AML-193 (cell line): Measurements from ENCODE around the gene ALOX5.
"Not testable (repeated sequence)": the region's sequence is repeated elsewhere in the genome, so short reads cannot be mapped to it uniquely, and the experiment has no call there.

Source experiments
- DNase-seq, 2 experiments: peaks; one replicate each; lab custom pipeline; 2025; lab: John Stamatoyannopoulos, UW

The ALOX5 gene

GRCh38 chr10:45373576-45374349 lies at the start of gene ALOX5:
Gene ALOX5 (plus strand): TSS chr10:45374216. CDS start chr10:45374280, 64 bp downstream.
- DNase-seq: no peak

GRCh38 chr10:45325116-45325515 lies 48.9 kb upstream of the ALOX5 start:
- DNase-seq: no peak

- DNase-seq: not testable (repeated sequence)
Measured at GRCh38 chr10:45326864-45327263, 47.2 kb upstream of the ALOX5 start.

DNA sequence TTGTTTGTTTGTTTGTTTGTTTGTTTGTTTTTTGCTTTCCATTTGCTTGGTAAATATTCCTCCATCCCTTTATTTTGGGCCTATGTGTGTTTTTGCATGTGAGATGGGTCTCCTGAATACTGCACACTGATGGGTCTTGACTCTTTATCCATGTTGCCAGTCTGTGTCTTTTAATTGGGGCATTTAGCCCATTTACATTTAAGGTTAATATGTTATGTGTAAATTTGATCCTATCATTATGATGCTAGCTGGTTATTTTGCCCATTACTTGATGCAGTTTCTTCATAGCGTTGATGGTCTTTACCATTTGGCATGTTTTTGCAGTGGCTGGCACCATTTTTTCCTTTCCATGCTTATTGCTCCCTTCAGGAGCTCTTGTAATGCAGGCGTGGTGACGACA lies 42.2 kb upstream of the ALOX5 start:
- DNase-seq: not testable (repeated sequence)

GRCh38 chr10:45339894-45340293 lies 34.1 kb upstream of the ALOX5 start:
- no peak for DNase-seq

DNA sequence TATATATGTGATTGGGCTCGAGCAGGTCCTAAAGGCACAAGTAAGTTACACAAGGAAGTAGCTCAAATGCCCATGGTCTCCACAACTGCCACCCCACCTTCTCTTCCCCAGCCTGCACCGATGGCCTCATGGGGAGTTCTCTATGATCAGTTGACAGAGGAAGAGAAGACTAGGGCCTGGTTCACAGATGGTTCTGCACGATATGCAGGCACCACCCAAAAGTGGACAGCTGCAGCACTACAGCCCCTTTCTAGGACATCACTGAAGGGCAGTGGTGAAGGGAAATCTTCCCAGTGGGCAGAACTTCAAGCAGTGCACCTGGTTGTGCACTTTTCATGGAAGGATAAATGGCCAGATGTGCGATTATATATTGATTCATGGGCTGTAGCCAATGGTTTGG lies 33.6 kb upstream of the ALOX5 start:
- DNase-seq: not testable (repeated sequence)

GRCh38 chr10:45346652-45347335 lies 27.2 kb upstream of the ALOX5 start:
- DNase-seq: not testable (repeated sequence)

- DNase-seq: not testable (repeated sequence)
Measured at GRCh38 chr10:45347464-45347863, 26.6 kb upstream of the ALOX5 start.

GRCh38 chr10:45348196-45348765 lies 25.7 kb upstream of the ALOX5 start:
- not testable (repeated sequence) for DNase-seq

DNA sequence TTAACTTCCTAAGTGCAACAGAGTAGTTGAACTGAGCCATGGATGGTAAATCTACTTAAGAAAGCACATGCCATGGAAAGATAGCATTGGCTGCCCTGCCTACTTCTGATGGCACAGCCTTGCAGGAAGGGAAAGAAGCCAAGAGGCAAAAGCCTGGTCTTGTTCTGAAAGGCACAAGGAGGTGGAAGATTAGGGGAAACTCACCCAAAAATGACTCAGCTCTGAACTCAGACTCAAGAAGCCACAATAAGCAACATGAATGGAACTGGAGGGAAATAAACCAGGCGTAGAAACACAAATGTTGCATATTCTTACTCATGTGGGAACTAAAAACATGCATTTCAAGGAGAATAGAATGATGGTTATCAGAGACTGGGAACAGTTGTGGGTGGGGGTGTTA lies 20.8 kb upstream of the ALOX5 start:
- peak; percentile 28 to 33 for DNase-seq

GRCh38 chr10:45354261-45354660 lies 19.8 kb upstream of the ALOX5 start:
- DNase-seq: peak; percentile 80 to 85

- no peak for DNase-seq
Measured at GRCh38 chr10:45355494-45355893, 18.5 kb upstream of the ALOX5 start.

DNA sequence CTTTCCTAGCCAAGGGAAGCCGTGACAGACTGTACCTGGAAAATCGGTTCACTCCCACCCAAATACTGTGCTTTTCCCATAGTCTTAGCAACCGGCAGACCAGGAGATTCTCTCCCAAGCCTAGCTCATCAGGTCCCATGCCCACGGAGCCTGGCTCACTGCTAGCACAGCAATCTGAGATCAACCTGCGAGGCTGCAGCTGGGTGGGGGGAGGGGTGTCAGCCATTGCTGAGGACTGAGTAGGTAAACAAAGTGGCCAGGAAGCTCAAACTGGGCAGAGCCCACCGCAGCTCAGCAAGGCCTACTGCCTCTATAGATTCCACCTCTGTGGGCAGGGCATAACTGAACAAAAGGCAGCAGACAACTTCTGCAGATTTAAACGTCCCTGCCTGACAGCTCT lies 15.1 kb upstream of the ALOX5 start:
- DNase-seq: not testable (repeated sequence)

GRCh38 chr10:45361983-45362799 lies 11.8 kb upstream of the ALOX5 start:
- DNase-seq: not testable (repeated sequence)

DNA sequence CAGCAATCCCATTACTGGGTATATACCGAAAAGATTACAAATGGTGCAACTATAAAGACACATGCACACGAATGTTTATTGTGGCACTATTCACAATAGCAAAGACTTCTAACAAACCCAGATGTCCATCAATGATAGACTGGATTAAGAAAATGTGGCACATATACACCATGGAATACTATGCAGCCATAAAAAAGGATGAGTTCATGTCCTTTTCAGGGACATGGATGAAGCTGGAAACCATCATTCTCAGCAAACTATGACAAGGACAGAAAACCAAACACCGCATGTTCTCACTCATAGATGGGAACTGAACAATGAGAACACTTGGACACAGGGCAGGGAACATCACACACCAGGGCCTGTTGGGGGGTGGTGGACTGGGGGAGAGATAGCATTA lies 6.4 kb upstream of the ALOX5 start:
- DNase-seq: not testable (repeated sequence)

DNA sequence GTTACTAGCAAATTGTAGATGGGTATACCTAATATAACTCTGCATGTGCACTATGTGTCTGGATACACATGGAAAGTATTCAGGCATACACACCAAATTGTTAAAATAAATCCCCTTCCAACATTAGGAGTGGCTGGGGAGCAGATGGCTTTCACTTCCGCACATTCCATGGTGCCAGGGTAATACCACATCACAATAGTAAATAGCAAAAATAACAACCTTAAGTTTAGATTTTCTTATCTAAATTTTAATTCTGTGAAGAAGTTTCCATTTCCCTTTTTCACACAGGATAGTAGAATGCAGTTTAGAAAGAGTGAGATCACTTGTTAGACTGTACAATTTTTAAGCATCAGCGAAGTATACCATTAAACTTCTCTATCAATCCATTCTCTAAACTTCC lies 5.8 kb upstream of the ALOX5 start:
- no peak for DNase-seq

DNA sequence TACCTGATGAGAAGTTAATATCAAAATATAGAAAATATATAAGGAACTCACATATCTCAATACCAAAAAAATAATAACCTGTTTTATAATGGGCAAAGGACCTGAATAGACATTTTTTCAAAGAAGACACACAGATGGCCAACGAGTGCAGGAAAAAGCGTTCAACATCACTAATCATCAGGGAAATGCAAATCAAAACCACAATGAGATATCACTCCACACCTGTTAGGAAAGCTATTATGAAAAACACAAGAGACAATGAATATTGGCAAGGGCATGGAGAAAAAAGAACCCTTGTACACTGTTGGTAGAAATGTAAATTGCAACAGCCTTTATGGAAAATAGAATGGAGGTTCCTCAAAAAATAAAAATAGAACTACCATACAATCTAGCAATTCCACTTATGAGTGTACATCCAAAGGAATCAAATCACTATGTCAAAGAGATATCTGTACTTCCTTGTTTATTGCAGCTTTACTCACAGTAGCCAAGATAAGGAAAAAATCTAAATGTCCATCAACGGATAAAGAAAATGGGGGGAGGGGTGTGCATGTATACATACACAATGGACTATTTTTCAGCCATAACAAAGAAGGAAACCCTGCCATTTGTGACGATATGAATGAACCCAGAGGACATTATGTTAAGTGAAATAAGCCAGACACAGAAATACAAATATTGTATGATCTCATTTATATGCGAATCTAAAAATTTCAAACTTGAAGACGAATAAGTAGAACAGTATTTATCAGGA lies 3.6 kb upstream of the ALOX5 start:
- DNase-seq: no peak

- no peak for DNase-seq
Measured at GRCh38 chr10:45371560-45371959, 2.5 kb upstream of the ALOX5 start.

GRCh38 chr10:45372251-45372951 lies 1.6 kb upstream of the ALOX5 start:
- no peak for DNase-seq

DNA sequence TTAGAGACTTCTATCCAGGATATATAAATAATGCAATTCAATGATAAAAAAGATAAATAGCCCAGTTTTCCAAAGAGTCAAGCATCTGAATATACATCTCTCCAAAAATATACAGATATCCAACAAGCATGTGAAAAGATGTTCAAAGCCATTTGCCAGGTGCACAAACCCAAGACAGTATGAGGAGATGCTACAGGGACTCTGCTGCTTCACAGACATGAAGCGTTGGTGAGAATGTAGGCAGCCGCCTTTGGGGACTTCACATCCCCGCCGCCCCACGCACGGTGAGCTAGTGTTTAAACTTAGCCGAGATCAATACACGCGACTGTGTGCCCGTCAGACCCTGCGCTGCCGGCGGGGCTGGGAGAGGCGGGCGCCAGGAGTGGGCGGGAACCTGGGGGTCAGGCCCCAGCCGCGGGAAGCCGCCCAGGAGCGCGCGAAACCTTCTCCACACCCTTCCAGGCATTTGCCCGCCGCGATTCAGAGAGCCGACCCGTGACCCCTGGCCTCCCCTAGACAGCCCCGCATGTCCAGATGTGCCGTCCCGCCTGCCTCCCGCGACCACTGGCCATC lies 927 bp upstream of the ALOX5 start:
- no peak for DNase-seq
